Peyer's patch (tissue), 4 donors: ENCODE data around the gene SH3RF3. TPM values are rescaled to one million over a fixed set of nuclear protein-coding genes. Genes with fewer than 3 reads are reported as not detected.

Experiments used
- DNase-seq, 3 donors: peaks; one replicate each; pipeline ENCODE4 v3.0.0-alpha.2; 2017 to 2019
- H3K27ac ChIP-seq, 4 donors: fragments of 200-600 bp; sonication (generic); one replicate each; pipeline ENCODE4 v1.5.1; 2016 to 2019
- H3K27me3 ChIP-seq, 2 donors: fragments of 200-600 bp; sonication (generic); one replicate each; pipeline ENCODE4 v1.5.1; 2019
- H3K36me3 ChIP-seq, 3 donors: fragments of 200-600 bp; sonication (generic); one replicate each; pipeline ENCODE4 v1.5.1; 2016 to 2019
- H3K4me1 ChIP-seq, 4 donors: fragments of 200-600 bp; sonication (generic); one replicate each; pipeline ENCODE4 v1.5.1; 2016 to 2019
- H3K4me3 ChIP-seq, 4 donors: fragments of 200-600 bp; sonication (generic); 1 replicate in 3 of 4; 2 replicates in 1 of 4; pipeline ENCODE4 v1.5.1; 2016 to 2019; ENCODE audit warnings: mild to moderate bottlenecking in 1 of 4
- H3K9me3 ChIP-seq, 4 donors: fragments of 200-600 bp; sonication (generic); one replicate each; pipeline ENCODE4 v1.5.1; 2016 to 2019; ENCODE audit warnings: mild to moderate bottlenecking in 1 of 4
- POLR2A ChIP-seq, 2 donors: fragments of 450-650 bp; IDR thresholded peaks; one replicate each; pipeline ENCODE4 v1.5.1; 2017; ENCODE audit warnings: antibody characterized with exemption in 2 of 2, mild to moderate bottlenecking in 2 of 2, moderate library complexity in 2 of 2
- total RNA-seq, 4 donors: library from RNA; depleted of rRNA; stranded (reverse); fragments of >200 nt; gene quantifications; one replicate each; pipeline ENCODE4 v1.1.0, GENCODE V29; 2016
- TF ChIP-seq, protein P1 (sequence below), 6 experiments: fragments of 450-650 bp in 4 of 6; fragments of 200-600 bp in 2 of 6; sonication (generic) in 1 of 6; IDR thresholded peaks; one replicate each; pipeline ENCODE4 v1.5.1; 2017 to 2019; ENCODE audit warnings: antibody characterized with exemption in 6 of 6, mild to moderate bottlenecking in 3 of 6, moderate library complexity in 1 of 6

SH3RF3 gene
- total RNA-seq, 4 donors from 2014 or later, result 1.1 to 5.0 (median 3.3) TPM

DNA sequence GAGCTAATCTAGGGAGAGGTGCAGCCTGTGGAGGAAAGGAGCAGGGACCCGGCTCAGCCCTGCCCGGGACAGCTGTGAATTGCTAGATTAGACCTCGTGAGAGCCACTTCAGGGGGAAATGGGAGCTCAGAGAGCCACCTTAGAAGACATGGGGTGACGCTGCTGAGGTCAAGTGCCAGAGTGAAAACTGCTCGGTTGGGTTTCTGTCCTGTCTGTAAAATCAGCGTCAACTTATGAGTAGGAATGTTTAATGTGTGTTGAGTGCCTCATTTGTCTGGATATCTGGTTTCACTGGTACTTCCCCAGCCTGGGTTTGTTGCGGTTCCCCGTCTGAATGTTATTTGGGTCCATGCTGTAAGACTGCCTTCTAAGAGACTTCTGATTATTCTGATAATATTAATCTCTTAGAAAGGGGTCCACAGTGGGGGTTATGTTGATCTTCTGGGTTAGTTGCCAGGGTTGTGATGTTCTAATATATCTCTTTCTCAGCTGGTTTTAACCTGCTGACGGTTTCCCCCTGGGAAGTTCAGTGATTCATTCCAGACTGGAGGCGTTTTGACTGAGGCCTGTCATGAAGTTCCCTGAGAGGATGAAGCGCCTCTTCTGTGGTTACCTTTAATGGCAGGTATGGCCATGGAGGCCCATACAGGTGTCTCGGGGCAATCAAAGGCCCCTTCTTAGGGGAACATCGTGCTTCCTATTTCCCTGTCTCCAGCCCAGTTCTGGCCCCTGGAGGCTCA, 175.9 kb downstream of the SH3RF3 start:
- H3K4me1 ChIP-seq, result no peaks in the 10 kb centered on the region
- H3K36me3 ChIP-seq, result no peaks in the 10 kb centered on the region
- DNase-seq, result no peak
- H3K9me3 ChIP-seq, result no peaks in the 10 kb centered on the region
- no peak overlapping the region for H3K4me3 ChIP-seq
- H3K27ac ChIP-seq, result no peak overlapping the region
- TF ChIP-seq, protein P1, sequence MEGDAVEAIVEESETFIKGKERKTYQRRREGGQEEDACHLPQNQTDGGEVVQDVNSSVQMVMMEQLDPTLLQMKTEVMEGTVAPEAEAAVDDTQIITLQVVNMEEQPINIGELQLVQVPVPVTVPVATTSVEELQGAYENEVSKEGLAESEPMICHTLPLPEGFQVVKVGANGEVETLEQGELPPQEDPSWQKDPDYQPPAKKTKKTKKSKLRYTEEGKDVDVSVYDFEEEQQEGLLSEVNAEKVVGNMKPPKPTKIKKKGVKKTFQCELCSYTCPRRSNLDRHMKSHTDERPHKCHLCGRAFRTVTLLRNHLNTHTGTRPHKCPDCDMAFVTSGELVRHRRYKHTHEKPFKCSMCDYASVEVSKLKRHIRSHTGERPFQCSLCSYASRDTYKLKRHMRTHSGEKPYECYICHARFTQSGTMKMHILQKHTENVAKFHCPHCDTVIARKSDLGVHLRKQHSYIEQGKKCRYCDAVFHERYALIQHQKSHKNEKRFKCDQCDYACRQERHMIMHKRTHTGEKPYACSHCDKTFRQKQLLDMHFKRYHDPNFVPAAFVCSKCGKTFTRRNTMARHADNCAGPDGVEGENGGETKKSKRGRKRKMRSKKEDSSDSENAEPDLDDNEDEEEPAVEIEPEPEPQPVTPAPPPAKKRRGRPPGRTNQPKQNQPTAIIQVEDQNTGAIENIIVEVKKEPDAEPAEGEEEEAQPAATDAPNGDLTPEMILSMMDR (IDR thresholded peaks at IDR 0.05), result no peak
- TF ChIP-seq POLR2A (IDR thresholded peaks at IDR 0.05), result no peak
- no peaks in the 10 kb centered on the region for H3K27me3 ChIP-seq

DNA sequence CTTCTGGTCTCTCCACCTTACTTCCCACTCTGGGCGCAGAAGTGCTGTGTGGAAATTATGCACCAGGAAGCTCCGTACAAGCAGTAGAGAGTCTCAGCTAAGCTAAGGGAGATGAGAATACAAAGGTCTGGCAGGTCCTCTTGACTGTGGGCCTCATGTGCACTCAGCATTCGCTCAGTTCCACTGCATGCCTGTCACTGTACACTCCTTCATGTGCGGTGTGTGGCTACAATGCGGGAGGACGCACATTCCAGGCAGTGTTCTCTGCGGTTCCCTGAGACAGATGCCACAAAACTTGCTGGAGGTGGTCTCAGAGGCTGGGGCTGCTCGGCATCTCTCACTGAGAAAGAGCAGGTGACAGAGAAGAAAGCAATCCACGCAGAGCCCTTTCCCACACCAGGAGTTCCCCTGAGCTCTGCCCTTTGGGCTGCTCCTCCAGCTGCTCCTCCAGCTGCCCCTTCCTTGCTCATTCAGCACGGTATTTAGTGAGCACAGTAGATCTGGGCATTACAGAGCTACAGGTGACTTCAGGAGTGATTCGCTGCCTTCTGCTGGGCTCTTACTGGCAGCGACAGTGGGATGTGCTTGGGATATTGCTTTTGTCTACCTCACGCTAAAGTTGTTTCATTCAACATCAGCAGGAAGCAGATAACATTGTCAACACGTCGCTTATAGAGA, 176.6 kb downstream of the SH3RF3 start:
- Histone ChIP-seq H3K9me3 (no peaks in the 10 kb centered on the region), H3K27ac (no peak overlapping the region), H3K4me1 (no peaks in the 10 kb centered on the region), H3K4me3 (no peak overlapping the region), H3K27me3 (no peaks in the 10 kb centered on the region), H3K36me3 (no peaks in the 10 kb centered on the region)
- no peak for DNase-seq
- no peak for TF ChIP-seq POLR2A (IDR thresholded peaks at IDR 0.05)
- TF ChIP-seq, protein P1 (IDR thresholded peaks at IDR 0.05), result no peak

DNA sequence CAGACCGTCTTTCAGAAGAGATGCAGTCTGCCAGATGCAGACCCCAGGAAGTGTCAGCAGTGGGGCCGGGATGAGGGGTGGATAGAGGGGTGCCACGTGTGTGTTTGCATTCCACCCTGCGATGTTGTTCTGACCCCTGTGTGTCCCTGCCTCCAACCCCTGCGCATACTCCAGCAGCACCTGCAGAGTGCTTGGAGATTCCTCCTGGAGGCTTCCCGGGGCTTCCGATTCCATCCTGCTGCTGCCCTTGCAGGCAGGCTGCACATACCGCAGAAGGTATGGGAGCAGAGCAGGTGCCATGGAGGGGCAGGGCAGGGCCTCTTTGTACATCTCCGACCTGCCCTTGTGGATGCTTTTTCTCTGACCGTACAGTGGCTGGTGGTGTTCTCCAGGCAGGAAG, 177.2 kb downstream of the SH3RF3 start:
- DNase-seq, result no peak
- Histone ChIP-seq H3K4me3 (no peak overlapping the region), H3K4me1 (no peaks in the 10 kb centered on the region), H3K9me3 (no peaks in the 10 kb centered on the region), H3K27me3 (no peaks in the 10 kb centered on the region), H3K36me3 (no peaks in the 10 kb centered on the region), H3K27ac (no peak overlapping the region)
- TF ChIP-seq POLR2A (IDR thresholded peaks at IDR 0.05), result no peak
- TF ChIP-seq, protein P1 (IDR thresholded peaks at IDR 0.05), result no peak

DNA sequence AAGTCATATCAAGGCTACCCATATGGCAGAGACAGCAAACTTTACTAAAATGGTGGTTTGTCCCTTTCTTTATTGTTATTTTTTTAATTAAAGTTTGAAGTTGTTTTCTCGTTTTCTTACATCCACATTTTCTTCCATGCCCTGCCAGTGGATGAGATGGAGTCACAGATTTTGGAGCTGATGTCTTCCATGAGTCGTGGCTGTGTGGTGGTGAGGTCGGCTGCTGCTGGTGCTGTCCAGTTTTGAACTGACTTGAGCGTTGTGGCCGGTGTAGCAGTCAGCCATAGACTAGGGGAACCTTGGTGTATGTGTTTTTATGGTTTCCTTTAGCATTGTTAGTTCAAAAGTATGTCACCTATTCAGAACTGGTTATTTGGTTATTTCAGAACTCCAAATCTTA, 182.8 kb downstream of the SH3RF3 start:
- Histone ChIP-seq H3K4me1 (no peaks in the 10 kb centered on the region), H3K36me3 (no peaks in the 10 kb centered on the region), H3K27me3 (no peaks in the 10 kb centered on the region), H3K9me3 (no peaks in the 10 kb centered on the region), H3K27ac (no peak overlapping the region), H3K4me3 (no peak overlapping the region)
- TF ChIP-seq POLR2A (IDR thresholded peaks at IDR 0.05), result no peak
- TF ChIP-seq, protein P1 (IDR thresholded peaks at IDR 0.05), result no peak
- DNase-seq, result no peak

DNA sequence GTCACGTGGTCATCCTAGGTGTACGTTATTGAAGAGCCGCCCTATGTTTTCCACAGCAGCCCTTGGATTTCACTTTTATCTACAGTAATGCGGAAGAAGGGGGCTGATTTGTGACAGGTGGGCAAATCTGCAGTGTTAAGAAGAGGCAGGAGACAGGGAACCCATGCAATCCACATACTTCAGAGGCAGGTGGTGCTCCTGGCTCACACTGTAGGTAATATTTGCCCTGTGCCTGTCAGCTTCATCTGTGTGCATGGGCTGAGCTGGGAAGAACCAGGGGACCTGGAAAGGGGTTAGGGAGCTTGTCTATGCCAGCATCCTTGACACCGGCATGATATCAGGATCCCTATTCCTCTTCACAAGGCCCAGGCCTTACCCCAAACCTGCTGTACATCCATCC, 183.9 kb downstream of the SH3RF3 start:
- Histone ChIP-seq H3K27me3 (no peaks in the 10 kb centered on the region), H3K27ac (no peak overlapping the region), H3K36me3 (no peaks in the 10 kb centered on the region), H3K4me3 (no peak overlapping the region), H3K9me3 (no peaks in the 10 kb centered on the region), H3K4me1 (no peaks in the 10 kb centered on the region)
- TF ChIP-seq POLR2A (IDR thresholded peaks at IDR 0.05), result no peak
- TF ChIP-seq, protein P1 (IDR thresholded peaks at IDR 0.05), result no peak
- no peak for DNase-seq
